Measurements from ENCODE around the gene CERK. TPM values are rescaled to one million over a fixed set of nuclear protein-coding genes. Genes with fewer than 3 reads are reported as not detected.

Gene CERK
- total RNA-seq, 1 experiment from 2014 or later, result 30.9 TPM

DNA sequence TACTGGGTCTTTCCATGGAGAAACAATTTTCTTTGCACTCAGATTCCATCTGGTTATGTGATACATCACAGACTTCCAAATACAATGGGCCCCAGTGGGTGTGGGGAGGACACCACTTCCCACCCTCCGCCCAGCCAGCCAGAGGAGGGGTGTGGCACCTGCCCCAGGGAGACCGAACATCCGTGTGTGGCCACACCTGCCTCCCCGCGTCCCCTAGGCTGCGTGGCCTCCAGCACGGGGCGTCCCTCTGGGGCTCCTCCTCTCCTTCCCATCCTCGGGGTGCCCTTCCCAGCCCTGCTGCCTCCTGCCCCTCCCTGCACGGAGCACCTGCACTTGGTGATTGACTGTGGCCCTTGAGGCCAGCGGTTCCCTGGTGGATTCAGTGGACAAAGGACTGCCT lies 49.1 kb downstream of the CERK start:
- Histone ChIP-seq H3K27ac (ENCODE audit: low read length) (no peak overlapping the region), H3K36me3 (ENCODE audit: control insufficient read depth, insufficient read depth, low read length) (no peaks in the 10 kb centered on the region), H3K27me3 (ENCODE audit: control insufficient read depth, insufficient read depth, low read length) (no peaks in the 10 kb centered on the region), H3K4me1 (ENCODE audit: control insufficient read depth, insufficient read depth, low read length) (no peaks in the 10 kb centered on the region), H3K9me3 (ENCODE audit: control insufficient read depth, insufficient read depth, low read depth, low read length) (no peaks in the 10 kb centered on the region), H3K4me3 (ENCODE audit: low read depth in 2 of 2, low read length in 2 of 2) (no peak overlapping the region)
- ATAC-seq (no peak), DNase-seq (ENCODE audit: low read depth, low spot score) (no peak)
- TF ChIP-seq SIN3A (IDR thresholded peaks at IDR 0.05; ENCODE audit: borderline replicate concordance, insufficient read depth, low read depth, low read length), result no peak
- POLR2A ChIA-PET, result no interaction called here
- intact Hi-C loops (cut with micrococcal nuclease; ENCODE audit: unreplicated experiment) (loop anchor here (10.0 kb wide), 1 partner anchor 124 kb away; no protein-coding TSS in a partner anchor), in situ Hi-C loops (cut with HindIII; ENCODE audit: low pct_unique_long_range_greater_than_20kb, low sequenced_read_pairs) (no loop called here)
- CTCF ChIA-PET, result no interaction called here
- BruUV-seq (replicated peaks), result no TSS peak

DNA sequence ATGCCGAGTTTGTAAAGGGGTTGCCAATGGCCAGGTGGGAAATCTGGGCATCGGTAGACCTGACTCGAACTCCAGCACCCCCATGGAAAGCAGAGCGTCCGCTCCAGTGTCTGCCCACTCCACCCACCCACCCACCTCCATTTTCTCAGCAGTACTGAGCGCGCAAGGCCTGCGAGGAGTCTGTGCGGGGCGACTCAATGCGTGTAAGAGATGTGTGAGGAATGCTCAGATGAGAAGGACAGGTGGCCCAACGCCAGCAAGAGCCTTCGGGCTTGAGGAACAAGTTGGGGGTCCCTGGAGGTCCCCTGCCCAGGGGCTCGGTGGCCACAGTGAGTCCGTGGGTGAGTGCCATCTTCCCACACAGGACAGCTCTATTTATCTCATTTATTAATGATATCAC lies 50.6 kb downstream of the CERK start:
- ATAC-seq, result no peak
- CTCF ChIA-PET, result no interaction called here
- intact Hi-C loops (cut with micrococcal nuclease; ENCODE audit: unreplicated experiment), result loop anchor here (10.0 kb wide), 1 partner anchor 123 kb away; no protein-coding TSS in a partner anchor

DNA sequence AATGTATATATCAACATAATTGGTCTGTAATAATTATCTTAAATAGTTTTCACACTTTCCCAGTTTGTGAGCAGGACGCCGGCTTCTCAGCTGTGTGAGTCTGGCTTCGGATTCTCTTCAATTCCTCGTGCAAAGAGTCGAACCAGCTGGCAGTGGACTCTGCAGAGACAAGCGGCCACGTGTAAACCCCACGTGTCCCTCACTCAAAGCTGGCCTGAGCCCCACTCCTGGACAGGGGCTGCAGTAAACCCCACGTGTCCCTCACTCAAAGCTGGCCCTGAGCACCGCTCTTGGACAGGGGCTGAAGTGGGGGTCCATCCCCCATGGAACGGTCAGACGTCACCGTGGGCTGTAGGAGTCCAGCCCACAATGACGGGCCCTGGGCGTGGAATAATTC lies 51.0 kb downstream of the CERK start:
- ATAC-seq, result no peak
- no peak overlapping the region for H3K4me3 ChIP-seq (ENCODE audit: low read depth in 2 of 2, low read length in 2 of 2)
- H3K4me1 ChIP-seq (ENCODE audit: control insufficient read depth, insufficient read depth, low read length), result no peaks in the 10 kb centered on the region
- H3K27ac ChIP-seq (ENCODE audit: low read length), result no peak overlapping the region
- ChIA-PET POLR2A (no interaction called here), CTCF (no interaction called here)
- BruUV-seq (replicated peaks), result no TSS peak
- in situ Hi-C loops (cut with HindIII; ENCODE audit: low pct_unique_long_range_greater_than_20kb, low sequenced_read_pairs) (no loop called here), intact Hi-C loops (cut with micrococcal nuclease; ENCODE audit: unreplicated experiment) (loop anchor here (10.0 kb wide), 1 partner anchor 122 kb away; no protein-coding TSS in a partner anchor)
- TF ChIP-seq, protein P1, sequence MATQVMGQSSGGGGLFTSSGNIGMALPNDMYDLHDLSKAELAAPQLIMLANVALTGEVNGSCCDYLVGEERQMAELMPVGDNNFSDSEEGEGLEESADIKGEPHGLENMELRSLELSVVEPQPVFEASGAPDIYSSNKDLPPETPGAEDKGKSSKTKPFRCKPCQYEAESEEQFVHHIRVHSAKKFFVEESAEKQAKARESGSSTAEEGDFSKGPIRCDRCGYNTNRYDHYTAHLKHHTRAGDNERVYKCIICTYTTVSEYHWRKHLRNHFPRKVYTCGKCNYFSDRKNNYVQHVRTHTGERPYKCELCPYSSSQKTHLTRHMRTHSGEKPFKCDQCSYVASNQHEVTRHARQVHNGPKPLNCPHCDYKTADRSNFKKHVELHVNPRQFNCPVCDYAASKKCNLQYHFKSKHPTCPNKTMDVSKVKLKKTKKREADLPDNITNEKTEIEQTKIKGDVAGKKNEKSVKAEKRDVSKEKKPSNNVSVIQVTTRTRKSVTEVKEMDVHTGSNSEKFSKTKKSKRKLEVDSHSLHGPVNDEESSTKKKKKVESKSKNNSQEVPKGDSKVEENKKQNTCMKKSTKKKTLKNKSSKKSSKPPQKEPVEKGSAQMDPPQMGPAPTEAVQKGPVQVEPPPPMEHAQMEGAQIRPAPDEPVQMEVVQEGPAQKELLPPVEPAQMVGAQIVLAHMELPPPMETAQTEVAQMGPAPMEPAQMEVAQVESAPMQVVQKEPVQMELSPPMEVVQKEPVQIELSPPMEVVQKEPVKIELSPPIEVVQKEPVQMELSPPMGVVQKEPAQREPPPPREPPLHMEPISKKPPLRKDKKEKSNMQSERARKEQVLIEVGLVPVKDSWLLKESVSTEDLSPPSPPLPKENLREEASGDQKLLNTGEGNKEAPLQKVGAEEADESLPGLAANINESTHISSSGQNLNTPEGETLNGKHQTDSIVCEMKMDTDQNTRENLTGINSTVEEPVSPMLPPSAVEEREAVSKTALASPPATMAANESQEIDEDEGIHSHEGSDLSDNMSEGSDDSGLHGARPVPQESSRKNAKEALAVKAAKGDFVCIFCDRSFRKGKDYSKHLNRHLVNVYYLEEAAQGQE (IDR thresholded peaks at IDR 0.05; ENCODE audit: insufficient read depth in 1 of 2, low read depth in 2 of 2, low read length in 1 of 2), result no peak
- TF ChIP-seq POLR2AphosphoS5 (IDR thresholded peaks at IDR 0.05; ENCODE audit: low read depth, low read length) (no peak), SIN3A (IDR thresholded peaks at IDR 0.05; ENCODE audit: borderline replicate concordance, insufficient read depth, low read depth, low read length) (no peak), TCF7L2 (IDR thresholded peaks at IDR 0.05; ENCODE audit: low read depth, low read length) (no peak)
- TF ChIP-seq, protein P2, sequence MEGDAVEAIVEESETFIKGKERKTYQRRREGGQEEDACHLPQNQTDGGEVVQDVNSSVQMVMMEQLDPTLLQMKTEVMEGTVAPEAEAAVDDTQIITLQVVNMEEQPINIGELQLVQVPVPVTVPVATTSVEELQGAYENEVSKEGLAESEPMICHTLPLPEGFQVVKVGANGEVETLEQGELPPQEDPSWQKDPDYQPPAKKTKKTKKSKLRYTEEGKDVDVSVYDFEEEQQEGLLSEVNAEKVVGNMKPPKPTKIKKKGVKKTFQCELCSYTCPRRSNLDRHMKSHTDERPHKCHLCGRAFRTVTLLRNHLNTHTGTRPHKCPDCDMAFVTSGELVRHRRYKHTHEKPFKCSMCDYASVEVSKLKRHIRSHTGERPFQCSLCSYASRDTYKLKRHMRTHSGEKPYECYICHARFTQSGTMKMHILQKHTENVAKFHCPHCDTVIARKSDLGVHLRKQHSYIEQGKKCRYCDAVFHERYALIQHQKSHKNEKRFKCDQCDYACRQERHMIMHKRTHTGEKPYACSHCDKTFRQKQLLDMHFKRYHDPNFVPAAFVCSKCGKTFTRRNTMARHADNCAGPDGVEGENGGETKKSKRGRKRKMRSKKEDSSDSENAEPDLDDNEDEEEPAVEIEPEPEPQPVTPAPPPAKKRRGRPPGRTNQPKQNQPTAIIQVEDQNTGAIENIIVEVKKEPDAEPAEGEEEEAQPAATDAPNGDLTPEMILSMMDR (IDR thresholded peaks at IDR 0.05), result no peak
- H3K36me3 ChIP-seq (ENCODE audit: control insufficient read depth, insufficient read depth, low read length), result no peaks in the 10 kb centered on the region
- no peaks in the 10 kb centered on the region for H3K9me3 ChIP-seq (ENCODE audit: control insufficient read depth, insufficient read depth, low read depth, low read length)
- DNase-seq (ENCODE audit: low read depth, low spot score), result no peak
- H3K27me3 ChIP-seq (ENCODE audit: control insufficient read depth, insufficient read depth, low read length), result no peaks in the 10 kb centered on the region

More for the DNA sequence above, 50.6 kb downstream of the CERK start:
- no peak overlapping the region for H3K4me3 ChIP-seq (ENCODE audit: low read depth in 2 of 2, low read length in 2 of 2)
- no peaks in the 10 kb centered on the region for H3K27me3 ChIP-seq (ENCODE audit: control insufficient read depth, insufficient read depth, low read length)
- H3K27ac ChIP-seq (ENCODE audit: low read length), result no peak overlapping the region
- no peaks in the 10 kb centered on the region for H3K4me1 ChIP-seq (ENCODE audit: control insufficient read depth, insufficient read depth, low read length)
- no peaks in the 10 kb centered on the region for H3K36me3 ChIP-seq (ENCODE audit: control insufficient read depth, insufficient read depth, low read length)
- POLR2A ChIA-PET, result no interaction called here
- H3K9me3 ChIP-seq (ENCODE audit: control insufficient read depth, insufficient read depth, low read depth, low read length), result no peaks in the 10 kb centered on the region
- DNase-seq (ENCODE audit: low read depth, low spot score), result no peak
- in situ Hi-C loops (cut with HindIII; ENCODE audit: low pct_unique_long_range_greater_than_20kb, low sequenced_read_pairs), result no loop called here
- no peak for TF ChIP-seq TCF7L2 (IDR thresholded peaks at IDR 0.05; ENCODE audit: low read depth, low read length)
- TF ChIP-seq, protein P2 (IDR thresholded peaks at IDR 0.05), result no peak
- TF ChIP-seq, protein P1 (IDR thresholded peaks at IDR 0.05; ENCODE audit: insufficient read depth in 1 of 2, low read depth in 2 of 2, low read length in 1 of 2), result no peak
- no peak for TF ChIP-seq POLR2AphosphoS5 (IDR thresholded peaks at IDR 0.05; ENCODE audit: low read depth, low read length)
- TF ChIP-seq SIN3A (IDR thresholded peaks at IDR 0.05; ENCODE audit: borderline replicate concordance, insufficient read depth, low read depth, low read length), result no peak
- no TSS peak for BruUV-seq (replicated peaks)
